ENCODE measurements around the gene TMBIM4. TPM values are rescaled to one million over a fixed set of nuclear protein-coding genes. Genes with fewer than 3 reads are reported as not detected.

TMBIM4 gene
- total RNA-seq, 2 experiments from 2014 or later = 24.1 to 24.2 TPM

DNA sequence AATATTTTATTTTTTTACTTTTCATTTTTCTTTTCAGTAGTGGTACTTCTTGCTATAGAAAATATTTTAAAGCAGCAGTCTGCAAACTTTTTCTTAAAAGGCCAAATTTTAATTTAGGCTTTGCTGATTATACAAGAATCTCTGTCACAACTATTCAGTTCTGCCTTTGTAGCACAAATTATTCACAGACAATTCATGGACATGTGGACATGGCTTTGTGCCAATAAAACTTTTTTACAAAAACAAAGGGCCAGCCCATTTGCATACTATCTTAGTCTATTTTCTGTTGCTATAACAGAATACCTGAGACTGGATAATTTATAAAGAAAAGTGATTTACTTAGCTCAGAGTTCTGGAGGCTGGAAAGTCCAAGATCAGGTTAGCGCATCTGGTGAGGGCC is 56.3 kb downstream of the TMBIM4 start:
- POLR2A ChIA-PET = interaction anchor here (0.8 kb wide), 1 partner anchor 56 kb away, joined by 4 read pairs; the partner anchor contains the start of gene TMBIM4

DNA sequence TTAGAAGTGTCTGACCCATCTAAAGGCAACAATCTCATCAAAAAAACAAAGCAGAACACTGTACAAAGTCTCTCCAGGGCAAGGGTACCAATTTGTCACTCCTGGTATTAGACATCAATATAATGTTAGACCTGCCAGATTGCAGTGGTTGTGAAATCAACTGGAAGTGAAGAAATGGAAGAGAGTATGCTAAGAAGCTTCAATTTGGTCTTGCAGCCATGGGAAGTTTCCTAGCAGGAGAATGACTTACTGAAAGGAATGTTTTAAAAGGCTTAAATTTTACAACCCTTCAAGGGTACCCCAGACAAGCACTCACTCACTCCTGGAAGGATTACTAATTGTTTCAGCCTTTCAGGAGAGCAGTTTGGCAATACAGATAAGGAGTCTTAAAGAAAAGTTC is 58.2 kb downstream of the TMBIM4 start:
- Histone ChIP-seq H3K4me3 (ENCODE audit: low read length) (no peak overlapping the region), H3K27me3 (ENCODE audit: control insufficient read depth in 1 of 2, insufficient read depth in 2 of 2, low read length in 2 of 2) (no peaks in the 10 kb centered on the region), H3K9me3 (ENCODE audit: control insufficient read depth in 1 of 2, insufficient read depth in 1 of 2, low read length in 2 of 2) (no peaks in the 10 kb centered on the region), H3K4me1 (ENCODE audit: insufficient read depth, low read length) (peaks cover 4% of the 10 kb centered on the region), H3K36me3 (ENCODE audit: insufficient read depth, low read length) (no peaks in the 10 kb centered on the region), H3K27ac (ENCODE audit: low read depth in 1 of 2, low read length in 2 of 2) (no peak overlapping the region)
- TF ChIP-seq, protein P1, sequence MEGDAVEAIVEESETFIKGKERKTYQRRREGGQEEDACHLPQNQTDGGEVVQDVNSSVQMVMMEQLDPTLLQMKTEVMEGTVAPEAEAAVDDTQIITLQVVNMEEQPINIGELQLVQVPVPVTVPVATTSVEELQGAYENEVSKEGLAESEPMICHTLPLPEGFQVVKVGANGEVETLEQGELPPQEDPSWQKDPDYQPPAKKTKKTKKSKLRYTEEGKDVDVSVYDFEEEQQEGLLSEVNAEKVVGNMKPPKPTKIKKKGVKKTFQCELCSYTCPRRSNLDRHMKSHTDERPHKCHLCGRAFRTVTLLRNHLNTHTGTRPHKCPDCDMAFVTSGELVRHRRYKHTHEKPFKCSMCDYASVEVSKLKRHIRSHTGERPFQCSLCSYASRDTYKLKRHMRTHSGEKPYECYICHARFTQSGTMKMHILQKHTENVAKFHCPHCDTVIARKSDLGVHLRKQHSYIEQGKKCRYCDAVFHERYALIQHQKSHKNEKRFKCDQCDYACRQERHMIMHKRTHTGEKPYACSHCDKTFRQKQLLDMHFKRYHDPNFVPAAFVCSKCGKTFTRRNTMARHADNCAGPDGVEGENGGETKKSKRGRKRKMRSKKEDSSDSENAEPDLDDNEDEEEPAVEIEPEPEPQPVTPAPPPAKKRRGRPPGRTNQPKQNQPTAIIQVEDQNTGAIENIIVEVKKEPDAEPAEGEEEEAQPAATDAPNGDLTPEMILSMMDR (IDR thresholded peaks at IDR 0.05) = no peak
- DNase-seq (no peak), ATAC-seq (ENCODE audit: poor library complexity) (no peak)
- Mint-ChIP-seq H3K36me3 (ENCODE audit: low read depth) (no peaks in the 10 kb centered on the region), H3K4me1 (ENCODE audit: low read depth) (peaks cover 5% of the 10 kb centered on the region), H3K27ac (no peak overlapping the region), H3K27me3 (peaks cover 8% of the 10 kb centered on the region), H3K4me3 (no peak overlapping the region), H3K9me3 (no peaks in the 10 kb centered on the region)
- intact Hi-C loops (cut with DNase I, micrococcal nuclease) = no loop called here
- ChIA-PET POLR2A (no interaction called here), CTCF (no interaction called here)

More for the DNA sequence above, 56.3 kb downstream of the TMBIM4 start:
- H3K36me3 Mint-ChIP-seq (ENCODE audit: low read depth) = peaks cover 2% of the 10 kb centered on the region
- CTCF ChIA-PET = no interaction called here
- H3K4me3 Mint-ChIP-seq = no peak overlapping the region
- ATAC-seq (ENCODE audit: poor library complexity) (no peak), DNase-seq (no peak)
- intact Hi-C loops (cut with DNase I, micrococcal nuclease) = no loop called here
- H3K27ac Mint-ChIP-seq = no peak overlapping the region
- Histone ChIP-seq H3K4me3 (ENCODE audit: low read length) (no peak overlapping the region), H3K27ac (ENCODE audit: low read depth in 1 of 2, low read length in 2 of 2) (no peak overlapping the region), H3K4me1 (ENCODE audit: insufficient read depth, low read length) (no peaks in the 10 kb centered on the region), H3K36me3 (ENCODE audit: insufficient read depth, low read length) (no peaks in the 10 kb centered on the region), H3K27me3 (ENCODE audit: control insufficient read depth in 1 of 2, insufficient read depth in 2 of 2, low read length in 2 of 2) (no peaks in the 10 kb centered on the region), H3K9me3 (ENCODE audit: control insufficient read depth in 1 of 2, insufficient read depth in 1 of 2, low read length in 2 of 2) (no peaks in the 10 kb centered on the region)
- no peaks in the 10 kb centered on the region for H3K9me3 Mint-ChIP-seq
- no peaks in the 10 kb centered on the region for H3K4me1 Mint-ChIP-seq (ENCODE audit: low read depth)
- H3K27me3 Mint-ChIP-seq = no peaks in the 10 kb centered on the region
- TF ChIP-seq, protein P1 (IDR thresholded peaks at IDR 0.05) = no peak

DNA sequence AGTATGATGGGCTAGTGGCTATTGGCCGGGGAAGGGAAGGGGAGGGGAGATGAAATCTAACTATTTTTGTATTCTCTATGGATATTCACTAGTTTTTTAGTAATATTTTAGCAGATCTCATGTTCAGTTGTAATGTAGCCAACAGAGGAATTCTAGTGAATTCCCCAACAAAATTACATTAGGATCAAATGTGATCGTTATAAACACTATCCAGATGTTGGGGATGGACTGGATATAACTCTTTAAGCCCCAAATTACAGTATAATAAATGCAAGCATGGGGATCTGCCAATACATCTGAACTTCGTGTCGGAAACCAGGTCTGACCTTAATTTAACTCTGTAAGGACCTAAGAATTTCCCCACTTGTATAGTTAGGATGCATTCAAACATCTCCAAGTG is 60.7 kb downstream of the TMBIM4 start:
- Histone ChIP-seq H3K27me3 (ENCODE audit: control insufficient read depth in 1 of 2, insufficient read depth in 2 of 2, low read length in 2 of 2) (no peaks in the 10 kb centered on the region), H3K27ac (ENCODE audit: low read depth in 1 of 2, low read length in 2 of 2) (no peak overlapping the region), H3K36me3 (ENCODE audit: insufficient read depth, low read length) (no peaks in the 10 kb centered on the region), H3K9me3 (ENCODE audit: control insufficient read depth in 1 of 2, insufficient read depth in 1 of 2, low read length in 2 of 2) (no peaks in the 10 kb centered on the region), H3K4me1 (ENCODE audit: insufficient read depth, low read length) (peaks cover 4% of the 10 kb centered on the region), H3K4me3 (ENCODE audit: low read length) (no peak overlapping the region)
- DNase-seq (no peak), ATAC-seq (ENCODE audit: poor library complexity) (no peak)
- Mint-ChIP-seq H3K36me3 (ENCODE audit: low read depth) (no peaks in the 10 kb centered on the region), H3K27me3 (peaks cover 16% of the 10 kb centered on the region), H3K4me3 (no peak overlapping the region), H3K27ac (no peak overlapping the region), H3K9me3 (no peaks in the 10 kb centered on the region), H3K4me1 (ENCODE audit: low read depth) (peaks cover 5% of the 10 kb centered on the region)
- TF ChIP-seq, protein P1 (IDR thresholded peaks at IDR 0.05) = no peak
- ChIA-PET POLR2A (no interaction called here), CTCF (no interaction called here)
- intact Hi-C loops (cut with DNase I, micrococcal nuclease) = loop anchor here in 1 of 2 experiments (5.0 kb wide), 1 partner anchor 552 kb away; no protein-coding TSS in a partner anchor
